Osteoblast (primary cell): ENCODE results near the gene ZNF8. TPM values are rescaled to one million over a fixed set of nuclear protein-coding genes. Genes with fewer than 3 reads are reported as not detected.

Experiments used
- DNase-seq: peaks from one replicate; pipeline ENCODE4 v3.0.0; 2011; ENCODE audit warnings: low spot score, mixed read lengths; ENCODE audit not compliant: insufficient read length; ENCODE audit errors: missing footprints
- H2AFZ ChIP-seq: 2 replicates; pipeline ENCODE4 v1.6.0; 2011; ENCODE audit warnings: mild to moderate bottlenecking, low read length
- H3K27ac ChIP-seq: 2 replicates; pipeline ENCODE4 v1.5.1; 2011; ENCODE audit warnings: mild to moderate bottlenecking, low read depth, low read length, moderate library complexity
- H3K27me3 ChIP-seq: 2 replicates; pipeline ENCODE4 v1.6.0; 2012; ENCODE audit warnings: mild to moderate bottlenecking, control low read depth, inconsistent platforms, low read length, moderate library complexity; ENCODE audit not compliant: insufficient read depth
- H3K36me3 ChIP-seq: 2 replicates; pipeline ENCODE4 v1.5.1; 2011; ENCODE audit warnings: mild to moderate bottlenecking, low read length, control low read depth, moderate library complexity; ENCODE audit not compliant: insufficient read depth
- H3K4me1 ChIP-seq: 2 replicates; pipeline ENCODE4 v1.5.1; 2011; ENCODE audit warnings: mild to moderate bottlenecking, low read length, control low read depth, moderate library complexity; ENCODE audit not compliant: insufficient read depth
- H3K4me2 ChIP-seq: 2 replicates; pipeline ENCODE4 v1.6.0; 2011; ENCODE audit warnings: mild to moderate bottlenecking, low read length; ENCODE audit not compliant: insufficient read depth
- H3K4me3 ChIP-seq: fragments of 200-600 bp; sonication (generic); 3 replicates; pipeline ENCODE4 v1.5.1; 2012; ENCODE audit warnings: mild to moderate bottlenecking, low read length, inconsistent platforms; ENCODE audit not compliant: insufficient read depth
- H3K79me2 ChIP-seq: 2 replicates; pipeline ENCODE4 v1.6.0; 2012; ENCODE audit warnings: mild to moderate bottlenecking, low read length, control low read depth, inconsistent platforms; ENCODE audit not compliant: insufficient read depth
- H3K9me3 ChIP-seq: 2 replicates; pipeline ENCODE4 v1.5.1; 2011; ENCODE audit warnings: low read depth, low read length, control low read depth
- H4K20me1 ChIP-seq: 2 replicates; pipeline ENCODE4 v1.6.0; 2012; ENCODE audit warnings: mild to moderate bottlenecking, low read length, control low read depth; ENCODE audit not compliant: insufficient read depth
- total RNA-seq: library from RNA; depleted of rRNA; stranded (reverse); fragments of >200 nt; gene quantifications from 2 replicates; pipeline ENCODE4 v1.2.3, GENCODE V29; 2012
- TF ChIP-seq, protein P1 (sequence below): IDR thresholded peaks from 2 replicates; pipeline ENCODE4 v1.5.1; 2011; ENCODE audit warnings: mild to moderate bottlenecking, low read depth, low read length, moderate library complexity; ENCODE audit errors: extremely low read depth

Gene ZNF8
- total RNA-seq, 1 donor: 8.7 TPM

DNA sequence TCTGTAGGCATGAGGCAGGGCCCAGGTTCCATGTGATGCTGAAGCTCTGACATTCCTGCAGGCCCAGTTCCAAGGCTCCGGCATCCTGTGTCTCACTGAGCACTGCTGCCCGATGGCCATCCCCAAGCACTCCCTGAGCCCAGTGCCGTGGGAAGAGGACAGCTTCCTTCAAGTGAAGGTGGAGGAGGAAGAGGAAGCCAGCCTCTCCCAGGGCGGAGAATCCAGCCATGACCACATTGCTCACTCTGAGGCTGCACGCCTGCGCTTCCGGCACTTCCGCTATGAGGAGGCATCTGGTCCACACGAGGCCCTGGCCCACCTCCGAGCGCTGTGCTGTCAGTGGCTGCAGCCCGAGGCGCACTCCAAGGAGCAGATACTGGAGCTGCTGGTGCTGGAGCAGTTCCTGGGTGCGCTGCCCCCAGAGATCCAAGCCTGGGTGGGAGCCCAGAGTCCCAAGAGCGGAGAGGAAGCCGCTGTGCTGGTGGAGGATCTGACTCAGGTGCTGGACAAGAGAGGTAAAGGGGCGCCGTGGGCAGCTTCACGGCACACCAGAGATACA, 56.0 kb downstream of the ZNF8 start:
- peaks cover 12% of the 10 kb centered on the region for H3K9me3 ChIP-seq
- no peaks in the 10 kb centered on the region for H3K4me1 ChIP-seq
- TF ChIP-seq, protein P1, sequence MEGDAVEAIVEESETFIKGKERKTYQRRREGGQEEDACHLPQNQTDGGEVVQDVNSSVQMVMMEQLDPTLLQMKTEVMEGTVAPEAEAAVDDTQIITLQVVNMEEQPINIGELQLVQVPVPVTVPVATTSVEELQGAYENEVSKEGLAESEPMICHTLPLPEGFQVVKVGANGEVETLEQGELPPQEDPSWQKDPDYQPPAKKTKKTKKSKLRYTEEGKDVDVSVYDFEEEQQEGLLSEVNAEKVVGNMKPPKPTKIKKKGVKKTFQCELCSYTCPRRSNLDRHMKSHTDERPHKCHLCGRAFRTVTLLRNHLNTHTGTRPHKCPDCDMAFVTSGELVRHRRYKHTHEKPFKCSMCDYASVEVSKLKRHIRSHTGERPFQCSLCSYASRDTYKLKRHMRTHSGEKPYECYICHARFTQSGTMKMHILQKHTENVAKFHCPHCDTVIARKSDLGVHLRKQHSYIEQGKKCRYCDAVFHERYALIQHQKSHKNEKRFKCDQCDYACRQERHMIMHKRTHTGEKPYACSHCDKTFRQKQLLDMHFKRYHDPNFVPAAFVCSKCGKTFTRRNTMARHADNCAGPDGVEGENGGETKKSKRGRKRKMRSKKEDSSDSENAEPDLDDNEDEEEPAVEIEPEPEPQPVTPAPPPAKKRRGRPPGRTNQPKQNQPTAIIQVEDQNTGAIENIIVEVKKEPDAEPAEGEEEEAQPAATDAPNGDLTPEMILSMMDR: no peak
- no peak overlapping the region for H3K4me3 ChIP-seq
- no peak overlapping the region for H3K4me2 ChIP-seq
- H3K36me3 ChIP-seq: peaks cover 28% of the 10 kb centered on the region
- no peaks in the 10 kb centered on the region for H3K27me3 ChIP-seq
- H3K79me2 ChIP-seq: no peaks in the 10 kb centered on the region
- H2AFZ ChIP-seq: no peak overlapping the region
- no peak overlapping the region for H3K27ac ChIP-seq
- H4K20me1 ChIP-seq: no peaks in the 10 kb centered on the region
- DNase-seq: no peak

DNA sequence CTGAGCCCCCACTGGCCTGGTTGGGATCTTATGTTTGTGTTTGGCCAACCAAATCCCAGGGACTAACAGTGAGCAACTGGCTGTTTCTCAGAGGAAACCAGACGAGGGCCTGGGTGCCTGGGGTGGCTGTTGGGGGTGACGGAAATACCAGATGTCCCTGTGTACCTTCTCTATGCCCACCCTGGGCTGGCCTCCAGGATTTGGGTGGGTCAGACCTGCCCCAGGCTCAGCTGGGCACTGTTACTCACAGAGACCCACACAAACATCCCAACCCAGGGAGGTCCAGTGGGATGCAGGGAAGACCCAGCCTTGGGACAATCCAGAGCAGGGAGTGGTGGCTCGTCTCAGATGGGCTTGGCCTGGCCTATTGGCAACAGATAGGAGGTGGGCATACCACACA, 56.9 kb downstream of the ZNF8 start:
- Histone ChIP-seq H4K20me1 (no peaks in the 10 kb centered on the region), H3K79me2 (no peaks in the 10 kb centered on the region), H3K4me2 (no peak overlapping the region), H3K4me1 (no peaks in the 10 kb centered on the region), H2AFZ (no peak overlapping the region), H3K36me3 (peaks cover 31% of the 10 kb centered on the region), H3K9me3 (peaks cover 12% of the 10 kb centered on the region), H3K27me3 (no peaks in the 10 kb centered on the region), H3K4me3 (no peak overlapping the region), H3K27ac (no peak overlapping the region)
- DNase-seq: no peak
- TF ChIP-seq, protein P1: no peak

DNA sequence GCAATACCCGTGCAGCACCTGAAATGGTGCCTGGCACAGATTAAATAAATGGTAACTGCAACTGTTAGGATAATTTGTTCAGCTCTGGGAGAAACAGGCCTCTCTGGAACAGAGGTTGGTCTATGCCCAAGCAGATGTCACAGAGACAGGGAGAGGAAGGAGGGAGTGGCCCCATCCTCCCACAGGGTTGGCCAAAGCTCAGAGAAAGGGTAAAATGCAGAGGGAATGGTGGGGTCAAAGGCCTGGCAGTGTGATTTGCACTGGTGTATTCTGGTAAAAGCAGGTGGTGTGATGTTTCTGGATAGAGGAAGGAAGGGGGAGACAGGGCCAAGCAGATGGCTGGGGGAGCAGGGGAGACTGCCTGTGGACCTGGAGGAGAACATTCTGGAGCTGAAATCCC, 57.5 kb downstream of the ZNF8 start:
- Histone ChIP-seq H3K79me2 (no peaks in the 10 kb centered on the region), H3K36me3 (peaks cover 31% of the 10 kb centered on the region), H4K20me1 (no peaks in the 10 kb centered on the region), H3K9me3 (peaks cover 12% of the 10 kb centered on the region), H3K4me2 (no peak overlapping the region), H3K4me3 (no peak overlapping the region), H3K27me3 (no peaks in the 10 kb centered on the region), H3K4me1 (no peaks in the 10 kb centered on the region), H3K27ac (no peak overlapping the region), H2AFZ (no peak overlapping the region)
- TF ChIP-seq, protein P1: no peak
- DNase-seq: no peak

DNA sequence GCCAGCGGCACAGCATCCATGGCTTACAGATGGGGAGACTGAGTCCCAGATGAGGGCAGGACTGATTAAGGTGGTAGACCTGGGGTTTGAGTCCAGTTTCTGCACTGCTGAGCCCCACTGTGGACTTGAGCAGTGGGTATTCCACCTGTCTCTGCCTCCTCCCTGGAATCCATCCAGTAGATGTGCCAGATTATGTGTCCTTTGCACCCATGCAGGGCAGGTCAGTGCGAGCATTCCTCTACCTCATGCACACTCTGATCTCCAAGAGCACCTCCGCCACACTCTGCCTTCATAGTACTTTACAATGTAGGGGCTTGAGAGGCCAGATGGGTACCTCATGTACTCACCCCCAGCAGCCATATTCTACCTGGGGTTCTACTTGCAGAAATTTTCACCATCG, 58.1 kb downstream of the ZNF8 start:
- Histone ChIP-seq H3K27ac (no peak overlapping the region), H3K4me2 (no peak overlapping the region), H3K27me3 (no peaks in the 10 kb centered on the region), H3K9me3 (peaks cover 12% of the 10 kb centered on the region), H3K4me1 (no peaks in the 10 kb centered on the region), H2AFZ (no peak overlapping the region), H4K20me1 (no peaks in the 10 kb centered on the region), H3K79me2 (no peaks in the 10 kb centered on the region), H3K36me3 (peaks cover 31% of the 10 kb centered on the region), H3K4me3 (no peak overlapping the region)
- DNase-seq: no peak
- TF ChIP-seq, protein P1: no peak
